Coronary artery (tissue), 2 donors: ENCODE results near the gene C4BPB.

Experiments used
- DNase-seq: peaks from one replicate; pipeline ENCODE4 v3.0.0-alpha.2; 2017; ENCODE audit warnings: low spot score
- H3K27ac ChIP-seq, 2 donors: fragments of 200-600 bp; sonication (generic); one replicate each; pipeline ENCODE4 v1.5.1; 2016 to 2019
- H3K4me3 ChIP-seq: fragments of 200-600 bp; sonication (generic); 2 replicates; pipeline ENCODE4 v1.5.1; 2016; ENCODE audit warnings: mild to moderate bottlenecking, moderate library complexity
- CTCF ChIP-seq: fragments of 200-600 bp; sonication (generic); IDR thresholded peaks from one replicate; pipeline ENCODE4 v1.5.1; 2019; ENCODE audit warnings: antibody characterized with exemption

C4BPB gene

GRCh38 chr1:207093944-207094343, 5.3 kb downstream of the C4BPB start:
- Histone ChIP-seq H3K4me3 (no peak overlapping the region), H3K27ac (no peak overlapping the region)
- no peak for DNase-seq
- no peak for TF ChIP-seq CTCF

GRCh38 chr1:207097871-207098324, 9.2 kb downstream of the C4BPB start:
- TF ChIP-seq CTCF = no peak
- DNase-seq = no peak

GRCh38 chr1:207101720-207102119, 13.1 kb downstream of the C4BPB start:
- no peak overlapping the region for H3K27ac ChIP-seq
- H3K4me3 ChIP-seq = no peak overlapping the region

More at GRCh38 chr1:207097871-207098324, 9.2 kb downstream of the C4BPB start:
- H3K4me3 ChIP-seq = no peak overlapping the region
- no peak overlapping the region for H3K27ac ChIP-seq

GRCh38 chr1:207102146-207102545, 13.5 kb downstream of the C4BPB start:
- no peak for TF ChIP-seq CTCF
- DNase-seq = no peak
- H3K27ac ChIP-seq = no peak overlapping the region
- H3K4me3 ChIP-seq = no peak overlapping the region

More at GRCh38 chr1:207101720-207102119, 13.1 kb downstream of the C4BPB start:
- no peak for TF ChIP-seq CTCF
- no peak for DNase-seq

- DNase-seq = no peak
- Histone ChIP-seq H3K27ac (no peak overlapping the region), H3K4me3 (no peak overlapping the region)
- no peak for TF ChIP-seq CTCF
Measured at GRCh38 chr1:207102659-207103058, 14.0 kb downstream of the C4BPB start.

- Histone ChIP-seq H3K27ac (no peak within 1 kb of the TSS), H3K4me3 (no peak within 1 kb of the TSS)
- no peak for DNase-seq
- no peak for TF ChIP-seq CTCF
Measured at GRCh38 chr1:207103892-207104373, 15.3 kb downstream of the C4BPB start, which contains the start of gene C4BPA. Gene C4BPA, plus strand, starts transcription at chr1:207104233. Its CDS starts 8,793 bp downstream, at chr1:207113026.

GRCh38 chr1:207109004-207109403, 20.3 kb downstream of the C4BPB start:
- Histone ChIP-seq H3K4me3 (no peak overlapping the region), H3K27ac (no peak overlapping the region)
- DNase-seq = no peak
- no peak for TF ChIP-seq CTCF
